GM18861 (cell line): Measurements from ENCODE around the gene HDAC4.
"Not testable (repeated sequence)": the region's sequence is repeated elsewhere in the genome, so short reads cannot be mapped to it uniquely, and the experiment has no call there.

Experiments
- ATAC-seq: cut with Tn5 transposase; IDR thresholded peaks from one replicate; pipeline ENCODE4 v1.9.1; 2021; ENCODE audit not compliant: unreplicated experiment

Gene HDAC4

GRCh38 chr2:239079671-239080294, 321.0 kb downstream of the HDAC4 start:
- no peak for ATAC-seq

- no peak for ATAC-seq
Observed at GRCh38 chr2:239078128-239078924, 322.5 kb downstream of the HDAC4 start.

- ATAC-seq = no peak
Observed at GRCh38 chr2:239077260-239077659, 323.6 kb downstream of the HDAC4 start.

GRCh38 chr2:239075918-239076758, 324.7 kb downstream of the HDAC4 start:
- ATAC-seq = no peak

GRCh38 chr2:239073745-239074530, 326.9 kb downstream of the HDAC4 start:
- no peak for ATAC-seq

GRCh38 chr2:239073270-239073669, 327.6 kb downstream of the HDAC4 start:
- no peak for ATAC-seq

GRCh38 chr2:239072786-239073185, 328.0 kb downstream of the HDAC4 start:
- no peak for ATAC-seq

- no peak for ATAC-seq
Observed at GRCh38 chr2:239070466-239070865, 330.4 kb downstream of the HDAC4 start.

GRCh38 chr2:239069362-239070333, 331.2 kb downstream of the HDAC4 start:
- not testable (repeated sequence) for ATAC-seq

GRCh38 chr2:239068411-239068810, 332.4 kb downstream of the HDAC4 start:
- ATAC-seq = no peak

GRCh38 chr2:239067196-239067865, 333.5 kb downstream of the HDAC4 start:
- ATAC-seq = no peak

- ATAC-seq = no peak
Observed at GRCh38 chr2:239066597-239066996, 334.2 kb downstream of the HDAC4 start.

- ATAC-seq = no peak
Observed at GRCh38 chr2:239065962-239066361, 334.9 kb downstream of the HDAC4 start.

GRCh38 chr2:239065537-239065936, 335.3 kb downstream of the HDAC4 start:
- no peak for ATAC-seq

GRCh38 chr2:239064891-239065290, 335.9 kb downstream of the HDAC4 start:
- no peak for ATAC-seq

GRCh38 chr2:239064253-239064652, 336.6 kb downstream of the HDAC4 start:
- ATAC-seq = no peak

- no peak for ATAC-seq
Observed at GRCh38 chr2:239062743-239063142, 338.1 kb downstream of the HDAC4 start.

- ATAC-seq = no peak
Observed at GRCh38 chr2:239061824-239062570, 338.8 kb downstream of the HDAC4 start.
